OCI-LY1 (cell line): Measurements from ENCODE around the gene C16orf89.
"Not testable (repeated sequence)": the region's sequence is repeated elsewhere in the genome, so short reads cannot be mapped to it uniquely, and the experiment has no call there.

Experiments
- EZH2 ChIP-seq: fragments of 200-600 bp; sonication (generic), shearing (Covaris generic); IDR thresholded peaks from 2 replicates; pipeline ENCODE4 v1.8.0; 2017; ENCODE audit warnings: borderline replicate concordance, mixed run types, mild to moderate bottlenecking, antibody characterized with exemption, low read length, moderate library complexity, mixed read lengths
- TF ChIP-seq, protein P1 (sequence below): fragments of 200-600 bp; sonication (generic), shearing (Covaris generic); IDR thresholded peaks from 2 replicates; pipeline ENCODE4 v1.5.1; 2017; ENCODE audit warnings: mild to moderate bottlenecking, antibody characterized with exemption, low read length, moderate library complexity, mixed read lengths

DNA sequence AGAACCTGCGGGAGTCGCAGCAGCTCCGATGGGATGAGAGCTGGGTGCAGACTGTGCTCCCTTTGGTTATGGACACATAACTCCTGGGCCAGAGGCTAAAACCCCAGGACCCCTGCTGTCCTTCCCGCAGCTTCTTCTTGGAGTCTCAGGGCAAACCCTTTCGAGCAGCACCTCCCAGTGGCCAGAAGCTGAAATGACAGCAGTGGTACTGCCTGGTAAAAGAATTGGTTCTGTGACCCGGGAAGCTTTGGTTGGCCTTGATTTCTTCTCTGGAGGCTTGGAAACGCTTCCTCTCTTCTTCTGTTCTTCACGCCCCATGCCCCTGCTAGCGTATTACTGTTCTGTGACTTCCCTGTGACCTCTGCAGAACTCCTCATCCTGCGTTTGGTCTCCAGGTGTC is 19.0 kb upstream of the C16orf89 start:
- TF ChIP-seq EZH2: not testable (repeated sequence)
- TF ChIP-seq, protein P1, sequence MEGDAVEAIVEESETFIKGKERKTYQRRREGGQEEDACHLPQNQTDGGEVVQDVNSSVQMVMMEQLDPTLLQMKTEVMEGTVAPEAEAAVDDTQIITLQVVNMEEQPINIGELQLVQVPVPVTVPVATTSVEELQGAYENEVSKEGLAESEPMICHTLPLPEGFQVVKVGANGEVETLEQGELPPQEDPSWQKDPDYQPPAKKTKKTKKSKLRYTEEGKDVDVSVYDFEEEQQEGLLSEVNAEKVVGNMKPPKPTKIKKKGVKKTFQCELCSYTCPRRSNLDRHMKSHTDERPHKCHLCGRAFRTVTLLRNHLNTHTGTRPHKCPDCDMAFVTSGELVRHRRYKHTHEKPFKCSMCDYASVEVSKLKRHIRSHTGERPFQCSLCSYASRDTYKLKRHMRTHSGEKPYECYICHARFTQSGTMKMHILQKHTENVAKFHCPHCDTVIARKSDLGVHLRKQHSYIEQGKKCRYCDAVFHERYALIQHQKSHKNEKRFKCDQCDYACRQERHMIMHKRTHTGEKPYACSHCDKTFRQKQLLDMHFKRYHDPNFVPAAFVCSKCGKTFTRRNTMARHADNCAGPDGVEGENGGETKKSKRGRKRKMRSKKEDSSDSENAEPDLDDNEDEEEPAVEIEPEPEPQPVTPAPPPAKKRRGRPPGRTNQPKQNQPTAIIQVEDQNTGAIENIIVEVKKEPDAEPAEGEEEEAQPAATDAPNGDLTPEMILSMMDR: peak; percentile 52
